Measurements from ENCODE around the gene TRPM2. TPM values are rescaled to one million over a fixed set of nuclear protein-coding genes. Genes with fewer than 3 reads are reported as not detected.
A peak's percentile ranks its signal among the peaks of the same experiment; 100 is the strongest.

The TRPM2 gene
- total RNA-seq, 2 experiments from 2014 or later, result 1.9 to 2.9 TPM

- Mint-ChIP-seq H3K36me3 (ENCODE audit: low read depth) (no peaks in the 10 kb centered on the region), H3K9me3 (peaks cover 3% of the 10 kb centered on the region), H3K4me1 (ENCODE audit: low read depth) (peaks cover 11% of the 10 kb centered on the region), H3K27me3 (peaks cover 3% of the 10 kb centered on the region), H3K27ac (no peak overlapping the region), H3K4me3 (peak overlapping the region; percentile 65)
- Histone ChIP-seq H3K4me1 (ENCODE audit: insufficient read depth, low read length) (peaks cover 15% of the 10 kb centered on the region), H3K9me3 (ENCODE audit: control insufficient read depth in 1 of 2, insufficient read depth in 1 of 2, low read length in 2 of 2) (peaks cover 0 to 9% of the 10 kb centered on the region in 2 experiments), H3K27ac (ENCODE audit: low read depth in 1 of 2, low read length in 2 of 2) (no peak overlapping the region), H3K4me3 (ENCODE audit: low read length) (no peak overlapping the region), H3K36me3 (ENCODE audit: insufficient read depth, low read length) (no peaks in the 10 kb centered on the region), H3K27me3 (ENCODE audit: control insufficient read depth in 1 of 2, insufficient read depth in 2 of 2, low read length in 2 of 2) (no peaks in the 10 kb centered on the region)
- no peak for TF ChIP-seq CTCF (IDR thresholded peaks at IDR 0.05)
- POLR2A ChIA-PET, result no interaction called here
- no peak for ATAC-seq (ENCODE audit: poor library complexity)
- peak in 2 of 14 experiments; percentile 32 to 35 for DNase-seq
- intact Hi-C loops (cut with DNase I, micrococcal nuclease), result loop anchor here in 1 of 2 experiments (10.0 kb wide), 1 partner anchor 1138 kb away; no protein-coding TSS in a partner anchor
- CTCF ChIA-PET, result no interaction called here
Observed at GRCh38 chr21:44456915-44457736, 103.7 kb downstream of the TRPM2 start.

- DNase-seq (peak in 2 of 14 experiments; percentile 20 to 29), ATAC-seq (ENCODE audit: poor library complexity) (no peak)
- Histone ChIP-seq H3K27me3 (ENCODE audit: control insufficient read depth in 1 of 2, insufficient read depth in 2 of 2, low read length in 2 of 2) (no peaks in the 10 kb centered on the region), H3K9me3 (ENCODE audit: control insufficient read depth in 1 of 2, insufficient read depth in 1 of 2, low read length in 2 of 2) (peaks cover 0 to 9% of the 10 kb centered on the region in 2 experiments), H3K36me3 (ENCODE audit: insufficient read depth, low read length) (no peaks in the 10 kb centered on the region), H3K4me3 (ENCODE audit: low read length) (no peak overlapping the region), H3K27ac (ENCODE audit: low read depth in 1 of 2, low read length in 2 of 2) (no peak overlapping the region), H3K4me1 (ENCODE audit: insufficient read depth, low read length) (peaks cover 15% of the 10 kb centered on the region)
- Mint-ChIP-seq H3K27ac (no peak overlapping the region), H3K27me3 (no peaks in the 10 kb centered on the region), H3K4me1 (ENCODE audit: low read depth) (peaks cover 6% of the 10 kb centered on the region), H3K9me3 (no peaks in the 10 kb centered on the region), H3K4me3 (no peak overlapping the region), H3K36me3 (ENCODE audit: low read depth) (no peaks in the 10 kb centered on the region)
- no peak for TF ChIP-seq CTCF (IDR thresholded peaks at IDR 0.05)
- intact Hi-C loops (cut with DNase I, micrococcal nuclease), result loop anchor here in 1 of 2 experiments (10.0 kb wide), 1 partner anchor 1136 kb away; no protein-coding TSS in a partner anchor
- CTCF ChIA-PET, result no interaction called here
- POLR2A ChIA-PET, result no interaction called here
Observed at GRCh38 chr21:44458971-44459711, 105.7 kb downstream of the TRPM2 start.

GRCh38 chr21:44459712-44460440, 106.5 kb downstream of the TRPM2 start:
- Histone ChIP-seq H3K36me3 (ENCODE audit: insufficient read depth, low read length) (no peaks in the 10 kb centered on the region), H3K27me3 (ENCODE audit: control insufficient read depth in 1 of 2, insufficient read depth in 2 of 2, low read length in 2 of 2) (no peaks in the 10 kb centered on the region), H3K4me1 (ENCODE audit: insufficient read depth, low read length) (peaks cover 11% of the 10 kb centered on the region), H3K4me3 (ENCODE audit: low read length) (no peak overlapping the region), H3K9me3 (ENCODE audit: control insufficient read depth in 1 of 2, insufficient read depth in 1 of 2, low read length in 2 of 2) (peaks cover 0 to 5% of the 10 kb centered on the region in 2 experiments), H3K27ac (ENCODE audit: low read depth in 1 of 2, low read length in 2 of 2) (no peak overlapping the region)
- Mint-ChIP-seq H3K36me3 (ENCODE audit: low read depth) (no peaks in the 10 kb centered on the region), H3K4me3 (no peak overlapping the region), H3K27ac (no peak overlapping the region), H3K27me3 (no peaks in the 10 kb centered on the region), H3K9me3 (no peaks in the 10 kb centered on the region), H3K4me1 (ENCODE audit: low read depth) (no peaks in the 10 kb centered on the region)
- ATAC-seq (ENCODE audit: poor library complexity) (no peak), DNase-seq (peak in 2 of 14 experiments; percentile 8 to 29)
- intact Hi-C loops (cut with DNase I, micrococcal nuclease), result loop anchor here in 1 of 2 experiments (10.0 kb wide), 1 partner anchor 1135 kb away; no protein-coding TSS in a partner anchor
- ChIA-PET CTCF (no interaction called here), POLR2A (no interaction called here)
- no peak for TF ChIP-seq CTCF (IDR thresholded peaks at IDR 0.05)
